Endothelial cell of umbilical vein (primary cell): Measurements from ENCODE around the gene PERM1. TPM values are rescaled to one million over a fixed set of nuclear protein-coding genes. Genes with fewer than 3 reads are reported as not detected.
"Not testable (repeated sequence)": the region's sequence is repeated elsewhere in the genome, so short reads cannot be mapped to it uniquely, and the experiment has no call there.

ENCODE experiments used
- BruUV-seq: library from RNA; stranded (reverse); fragments of 400-500 nt; replicated peaks from 2 replicates; lab custom pipeline; 2021; lab: Mats Ljungman, UMichigan
- CTCF ChIA-PET: fragments of 300-600, 350-600 bp; sonication (Branson Sonifier 250); formaldehyde crosslinking; loops from one replicate; lab custom pipeline; 2021; ENCODE audit warnings: antibody characterized with exemption, inconsistent platforms; lab: Charles Lee
- POLR2A ChIA-PET: fragments of 300-600, 350-600 bp; sonication (Branson Sonifier 250); formaldehyde crosslinking; loops from one replicate; lab custom pipeline; 2021; ENCODE audit warnings: antibody characterized with exemption, inconsistent platforms; lab: Charles Lee
- DNase-seq: peaks from one replicate; pipeline ENCODE4 v3.0.0-alpha.2; 2011; ENCODE audit warnings: low read depth, low spot score
- FAIRE-seq: peaks from 2 replicates; lab custom pipeline; 2011; peaks lifted over from hg19 to GRCh38; lab: Jason Lieb, UNC
- H2AFZ ChIP-seq: 2 replicates; pipeline ENCODE4 v1.6.0; 2012; ENCODE audit warnings: low read depth, low read length, control low read depth, inconsistent platforms
- H3K27ac ChIP-seq: 2 replicates; pipeline ENCODE4 v1.5.1; 2011; ENCODE audit warnings: low read depth, mild to moderate bottlenecking, control low read depth, low read length, moderate library complexity; ENCODE audit not compliant: insufficient read depth
- H3K27me3 ChIP-seq, 2 experiments: 2 replicates each; pipeline versions ENCODE4 v1.6.0 to v1.6.1; 2011; ENCODE audit warnings: low read length in 2 of 2, mixed read lengths in 1 of 2; ENCODE audit not compliant: control insufficient read depth in 2 of 2, insufficient read depth in 2 of 2
- H3K36me3 ChIP-seq, 2 experiments: 2 replicates in 1 of 2; 3 replicates in 1 of 2; pipeline ENCODE4 v1.5.1; 2011; ENCODE audit warnings: low read length in 2 of 2, mild to moderate bottlenecking in 1 of 2, moderate library complexity in 1 of 2; ENCODE audit not compliant: control insufficient read depth in 2 of 2, insufficient read depth in 2 of 2; ENCODE audit errors: extremely low read depth in 1 of 2
- H3K4me1 ChIP-seq: 3 replicates; pipeline ENCODE4 v1.5.1; 2011; ENCODE audit warnings: mild to moderate bottlenecking, low read length; ENCODE audit not compliant: control insufficient read depth, insufficient read depth; ENCODE audit errors: extremely low read depth
- H3K4me2 ChIP-seq: 2 replicates; pipeline ENCODE4 v1.6.1; 2011; ENCODE audit warnings: low read length, control low read depth, mixed read lengths; ENCODE audit not compliant: insufficient read depth
- H3K4me3 ChIP-seq, 3 experiments: fragments of 200-600 bp in 1 of 3; sonication (generic), shearing (Covaris generic) in 1 of 3; replicated peaks in 1 of 3; 2 replicates each; pipeline ENCODE4 v1.5.1; 2011 to 2016; ENCODE audit warnings: control low read depth in 3 of 3, low read length in 3 of 3, mild to moderate bottlenecking in 2 of 3, inconsistent platforms in 1 of 3, low read depth in 1 of 3, moderate library complexity in 1 of 3; ENCODE audit not compliant: insufficient read depth in 1 of 3
- H3K79me2 ChIP-seq: 2 replicates; pipeline ENCODE4 v1.6.0; 2012; ENCODE audit warnings: low read length, inconsistent platforms; ENCODE audit not compliant: control insufficient read depth, insufficient read depth
- H3K9ac ChIP-seq: replicated peaks from 2 replicates; pipeline ENCODE3; 2011; ENCODE audit warnings: low read length, control low read depth; ENCODE audit not compliant: insufficient read depth; ENCODE audit errors: extremely low read depth
- H3K9me1 ChIP-seq: replicated peaks from 3 replicates; pipeline ENCODE4 v1.6.0; 2011; ENCODE audit warnings: mild to moderate bottlenecking, low read length; ENCODE audit not compliant: control insufficient read depth, insufficient read depth; ENCODE audit errors: extremely low read depth
- H3K9me3 ChIP-seq: replicated peaks from 2 replicates; pipeline ENCODE4 v1.5.1; 2012; ENCODE audit warnings: low read length, inconsistent platforms; ENCODE audit not compliant: control insufficient read depth, insufficient read depth
- H4K20me1 ChIP-seq: replicated peaks from 2 replicates; pipeline ENCODE3; 2011; ENCODE audit warnings: mild to moderate bottlenecking, low read length; ENCODE audit not compliant: control insufficient read depth, insufficient read depth; ENCODE audit errors: extremely low read depth
- CTCF ChIP-seq, 2 donors: IDR thresholded peaks; 1 replicate in 1 of 2; 2 replicates in 1 of 2; pipeline ENCODE4 v1.5.1; 2011; ENCODE audit warnings: low read length in 2 of 2, mild to moderate bottlenecking in 2 of 2, moderate library complexity in 2 of 2, control low read depth in 1 of 2, inconsistent platforms in 1 of 2, low read depth in 1 of 2; ENCODE audit not compliant: insufficient read depth in 1 of 2; ENCODE audit errors: extremely low read depth in 1 of 2
- EZH2 ChIP-seq: IDR thresholded peaks from 2 replicates; pipeline ENCODE4 v1.6.1; 2012; ENCODE audit warnings: borderline replicate concordance, low read depth, mild to moderate bottlenecking, moderate library complexity, low read length, inconsistent platforms; ENCODE audit not compliant: severe bottlenecking
- FOS ChIP-seq: IDR thresholded peaks from 2 replicates; pipeline ENCODE4 v1.6.1; 2011; ENCODE audit warnings: mild to moderate bottlenecking, low read length, moderate library complexity, borderline replicate concordance; ENCODE audit not compliant: insufficient read depth
- GATA2 ChIP-seq: IDR thresholded peaks from 2 replicates; pipeline ENCODE4 v1.7.0; 2011; ENCODE audit warnings: low read depth, mild to moderate bottlenecking, moderate library complexity, mixed read lengths, low read length; ENCODE audit not compliant: insufficient read length, insufficient read depth
- JUN ChIP-seq: IDR thresholded peaks from 2 replicates; pipeline ENCODE4 v1.6.1; 2011; ENCODE audit warnings: borderline replicate concordance, low read depth; ENCODE audit not compliant: insufficient read length, insufficient read depth
- MAX ChIP-seq: IDR thresholded peaks from 2 replicates; pipeline ENCODE4 v1.6.1; 2011; ENCODE audit not compliant: insufficient read depth, insufficient read length
- MYC ChIP-seq: IDR thresholded peaks from one replicate; pipeline ENCODE4 v1.6.1; 2011; ENCODE audit warnings: mild to moderate bottlenecking, low read depth, low read length
- POLR2A ChIP-seq: IDR thresholded peaks from 2 replicates; pipeline ENCODE4 v1.6.1; 2012; ENCODE audit warnings: low read depth, mild to moderate bottlenecking, control low read depth, low read length
- POLR2AphosphoS5 ChIP-seq: IDR thresholded peaks from 2 replicates; pipeline ENCODE4 v1.6.1; 2012; ENCODE audit warnings: low read depth, mild to moderate bottlenecking, control low read depth, low read length, moderate library complexity; ENCODE audit not compliant: insufficient read depth
- dilution Hi-C: fragments of 300-500 bp; cut with MboI; formaldehyde crosslinking; loops from one replicate; pipeline ENCODE4 v1.15.0; 2019; ENCODE audit warnings: low sequenced_read_pairs; ENCODE audit not compliant: extremely low pct_ligation_motif_present
- intact Hi-C: fragments of 100-400 bp; cut with micrococcal nuclease; formaldehyde crosslinking; loops from one replicate; pipeline ENCODE4 v1.10.0; 2022
- polyA plus RNA-seq, 4 experiments: library from polyadenylated mRNA; depleted of rRNA in 3 of 4; stranded (reverse) in 3 of 4; unstranded in 1 of 4; fragments of >200 nt; gene quantifications; 2 replicates each; pipeline versions ENCODE4 v1.2.1 to v1.2.3, GENCODE V29; 2011 to 2012; ENCODE audit warnings: missing spikeins in 1 of 4
- total RNA-seq: library from RNA; stranded (reverse); gene quantifications from 2 replicates; pipeline ENCODE4 v1.2.3, GENCODE V29; 2021

PERM1 gene
- total and polyA plus RNA-seq, 2 donors (not counting 3 experiments of a cell fraction or from before 2014, with no cell fraction given), result not detected

GRCh38 chr1:991895-992294, 10.0 kb upstream of the PERM1 start:
- H3K4me1 ChIP-seq, result no peaks in the 10 kb centered on the region
- H3K79me2 ChIP-seq, result no peaks in the 10 kb centered on the region
- BruUV-seq, result no TSS peak
- POLR2A ChIA-PET, result no interaction called here
- H3K9me1 ChIP-seq, result no peaks in the 10 kb centered on the region
- dilution Hi-C loops, result no loop called here
- no peak overlapping the region for H2AFZ ChIP-seq
- no peak overlapping the region for H3K4me2 ChIP-seq
- H3K36me3 ChIP-seq, result no peaks in the 10 kb centered on the region
- CTCF ChIA-PET, result interaction anchor here (2.5 to 3.9 kb wide), 2 partner anchors 8 to 10 kb away, joined by 11 to 25 read pairs; no protein-coding TSS in a partner anchor
- no peak overlapping the region for H3K4me3 ChIP-seq
- H3K9ac ChIP-seq, result no peak overlapping the region
- no peaks in the 10 kb centered on the region for H3K9me3 ChIP-seq
- no peaks in the 10 kb centered on the region for H4K20me1 ChIP-seq
- intact Hi-C loops, result no loop called here
- FAIRE-seq, result no peak
- peaks cover 0 to 3% of the 10 kb centered on the region in 2 experiments for H3K27me3 ChIP-seq
- no peak overlapping the region for H3K27ac ChIP-seq
- DNase-seq, result no peak
- TF ChIP-seq POLR2AphosphoS5 (no peak), POLR2A (no peak), EZH2 (no peak), MAX (no peak), CTCF (IDR thresholded peaks at IDR 0.05; ENCODE audit: extremely low read depth in 1 of 2, insufficient read depth in 1 of 2, low read depth in 1 of 2, low read length in 2 of 2) (no peak), FOS (no peak), MYC (no peak), JUN (no peak), GATA2 (no peak)

GRCh38 chr1:991275-991674, 9.4 kb upstream of the PERM1 start:
- CTCF ChIA-PET, result interaction anchor here (2.5 kb wide), 1 partner anchor 11 kb away, joined by 11 read pairs; no protein-coding TSS in a partner anchor
- FAIRE-seq, BruUV-seq, POLR2A ChIA-PET, DNase-seq, H4K20me1 ChIP-seq, H3K4me3 ChIP-seq, H3K9me1 ChIP-seq, intact Hi-C loops, H3K27me3 ChIP-seq, H3K79me2 ChIP-seq, H3K9ac ChIP-seq, H3K4me2 ChIP-seq, dilution Hi-C loops, H3K36me3 ChIP-seq, H3K9me3 ChIP-seq, H3K4me1 ChIP-seq, H3K27ac ChIP-seq, H2AFZ ChIP-seq: not testable (repeated sequence)

GRCh38 chr1:988061-988460, 6.2 kb upstream of the PERM1 start:
- H2AFZ ChIP-seq, H3K79me2 ChIP-seq, BruUV-seq, H3K4me1 ChIP-seq, intact Hi-C loops, POLR2A ChIA-PET, H3K9ac ChIP-seq, H3K27ac ChIP-seq, H3K9me1 ChIP-seq, FAIRE-seq, H3K4me3 ChIP-seq, H3K27me3 ChIP-seq, dilution Hi-C loops, H3K4me2 ChIP-seq, H3K9me3 ChIP-seq, H3K36me3 ChIP-seq, H4K20me1 ChIP-seq, DNase-seq: not testable (repeated sequence)
- CTCF ChIA-PET, result interaction anchor here (1.9 kb wide), 1 partner anchor 14 kb away, joined by 5 read pairs; no protein-coding TSS in a partner anchor
